Right forelimb (tissue), 1 donor: ENCODE results near the gene SSBP3.

Experiments used
- DNase-seq: peaks from one replicate; pipeline ENCODE4 v3.0.0-alpha.2; 2018

SSBP3 gene

GRCh38 chr1:54282101-54282847, 123.9 kb downstream of the SSBP3 start:
- no peak for DNase-seq

DNA sequence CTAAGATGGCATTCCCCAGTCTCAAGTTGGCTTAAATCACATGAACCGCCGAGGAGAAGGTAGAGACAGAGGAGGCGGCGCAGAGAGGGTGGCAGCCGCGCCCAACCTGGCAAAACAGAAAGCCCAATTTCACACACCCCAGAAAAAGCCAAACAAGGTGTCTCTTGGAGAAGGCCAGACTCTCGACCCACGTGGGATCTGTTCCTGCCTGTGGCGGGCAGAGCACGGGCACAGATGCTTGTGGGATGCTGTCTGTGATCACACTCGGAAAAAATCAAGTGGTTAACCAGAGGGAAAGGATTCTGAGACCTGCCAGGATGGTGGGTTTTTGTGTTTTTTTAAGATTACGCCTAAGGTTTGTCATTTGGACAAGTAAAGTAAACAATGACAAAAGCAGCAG, 125.5 kb downstream of the SSBP3 start:
- no peak for DNase-seq

DNA sequence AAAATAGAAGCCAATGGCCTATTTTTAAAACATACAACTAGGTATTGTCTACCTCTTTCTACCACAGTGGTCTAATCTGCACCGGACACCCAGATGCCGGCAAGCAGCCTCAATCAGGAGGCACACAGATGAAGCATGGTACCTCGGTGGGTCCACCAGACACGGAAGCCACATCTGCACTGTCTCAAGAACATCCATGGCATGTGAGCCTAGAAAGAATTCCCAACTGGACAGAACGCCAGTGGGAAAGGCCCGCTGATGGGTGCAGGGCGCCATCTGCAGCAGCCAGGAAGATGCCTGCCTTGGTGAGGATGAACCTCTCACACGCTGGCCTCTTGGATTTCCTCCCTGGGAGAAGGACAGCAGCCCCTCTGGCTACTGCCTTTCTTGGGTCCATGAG, 126.7 kb downstream of the SSBP3 start:
- DNase-seq = no peak

- DNase-seq = no peak
Observed at GRCh38 chr1:54278941-54279422, 127.2 kb downstream of the SSBP3 start.

DNA sequence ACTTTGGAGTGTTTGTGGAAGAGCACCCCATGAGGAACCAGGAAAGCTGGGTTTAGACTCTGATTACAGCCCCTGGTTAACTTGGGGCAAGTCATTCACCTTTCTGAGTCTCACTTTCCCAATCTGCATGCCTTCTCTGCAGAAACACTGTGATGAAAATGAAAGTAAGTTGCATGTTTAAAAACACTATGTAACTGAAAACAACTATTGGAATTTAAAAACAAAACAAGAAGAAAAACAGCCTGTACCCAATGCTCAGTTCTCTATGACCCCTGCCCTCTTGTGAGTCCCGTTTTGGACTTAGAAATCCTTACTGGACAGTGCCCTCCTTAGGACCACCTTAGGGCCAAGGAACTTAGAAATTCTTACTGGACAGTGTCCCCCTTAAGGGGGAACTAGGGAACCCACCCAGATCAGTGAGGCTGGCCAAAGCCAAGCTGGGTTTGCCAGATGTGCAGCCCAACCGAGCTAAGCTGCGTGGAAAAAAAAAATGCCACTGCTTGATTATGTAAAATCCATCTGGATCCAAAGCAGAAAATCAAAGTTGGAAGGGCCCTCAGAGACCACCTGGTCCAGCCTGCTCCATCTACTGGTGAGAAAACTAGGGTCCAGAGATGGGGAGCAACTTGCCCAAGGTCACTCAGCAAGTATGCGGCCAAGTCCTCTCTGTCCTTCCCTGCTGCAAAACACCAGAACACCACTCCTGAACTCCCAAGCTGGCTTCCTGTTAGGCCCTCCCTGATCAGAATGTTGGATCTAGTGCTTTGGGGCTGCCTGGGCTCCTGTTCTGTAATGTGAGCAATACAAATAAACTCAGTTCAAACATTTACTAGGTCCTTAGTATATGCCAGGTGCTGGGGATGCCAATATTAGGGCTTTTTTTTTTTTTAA, 128.5 kb downstream of the SSBP3 start:
- DNase-seq = peak; percentile 59

- no peak for DNase-seq
Observed at GRCh38 chr1:54276617-54277450, 129.4 kb downstream of the SSBP3 start.

- peak; percentile 80 for DNase-seq
Observed at GRCh38 chr1:54275349-54275748, 130.8 kb downstream of the SSBP3 start.

DNA sequence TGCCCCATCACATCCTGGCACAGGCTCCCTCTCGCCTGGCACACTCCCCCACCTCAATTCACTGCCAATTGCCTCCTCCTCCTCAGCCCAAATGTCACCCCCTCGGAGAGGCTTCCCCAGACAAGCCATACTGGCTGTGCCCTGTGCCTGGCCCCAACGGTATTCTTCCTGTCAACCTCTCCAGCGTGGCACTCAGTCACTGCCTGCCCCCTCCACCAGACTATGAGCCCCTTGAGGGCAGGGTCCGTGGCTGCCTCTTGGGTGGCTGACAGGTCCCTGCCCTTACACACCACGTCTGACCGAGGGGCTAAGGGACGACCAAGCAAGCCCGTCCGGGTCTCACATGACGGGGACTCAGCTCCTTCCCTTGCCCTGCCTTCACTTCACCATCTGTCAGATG, 131.3 kb downstream of the SSBP3 start:
- no peak for DNase-seq

- no peak for DNase-seq
Observed at GRCh38 chr1:54274448-54274847, 131.7 kb downstream of the SSBP3 start.

DNA sequence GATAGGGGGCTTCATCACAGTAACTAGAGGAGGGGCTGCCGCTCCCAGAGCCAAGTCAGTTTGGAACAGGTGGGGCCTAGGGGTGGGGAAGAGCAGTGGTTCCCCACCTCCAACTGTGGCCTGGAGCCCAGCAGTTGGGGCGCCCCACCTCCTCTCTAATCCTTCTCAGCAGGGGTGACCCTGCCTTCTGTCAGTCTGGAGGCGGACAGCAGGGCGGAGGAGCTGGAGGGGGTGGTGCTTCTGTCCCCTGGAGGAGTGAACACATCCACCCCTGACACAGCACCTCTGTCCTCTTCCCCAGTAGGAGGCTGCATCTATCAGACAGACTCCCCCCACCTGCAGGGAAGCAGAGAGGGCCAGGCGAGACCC, 132.4 kb downstream of the SSBP3 start:
- DNase-seq = peak; percentile 62

DNA sequence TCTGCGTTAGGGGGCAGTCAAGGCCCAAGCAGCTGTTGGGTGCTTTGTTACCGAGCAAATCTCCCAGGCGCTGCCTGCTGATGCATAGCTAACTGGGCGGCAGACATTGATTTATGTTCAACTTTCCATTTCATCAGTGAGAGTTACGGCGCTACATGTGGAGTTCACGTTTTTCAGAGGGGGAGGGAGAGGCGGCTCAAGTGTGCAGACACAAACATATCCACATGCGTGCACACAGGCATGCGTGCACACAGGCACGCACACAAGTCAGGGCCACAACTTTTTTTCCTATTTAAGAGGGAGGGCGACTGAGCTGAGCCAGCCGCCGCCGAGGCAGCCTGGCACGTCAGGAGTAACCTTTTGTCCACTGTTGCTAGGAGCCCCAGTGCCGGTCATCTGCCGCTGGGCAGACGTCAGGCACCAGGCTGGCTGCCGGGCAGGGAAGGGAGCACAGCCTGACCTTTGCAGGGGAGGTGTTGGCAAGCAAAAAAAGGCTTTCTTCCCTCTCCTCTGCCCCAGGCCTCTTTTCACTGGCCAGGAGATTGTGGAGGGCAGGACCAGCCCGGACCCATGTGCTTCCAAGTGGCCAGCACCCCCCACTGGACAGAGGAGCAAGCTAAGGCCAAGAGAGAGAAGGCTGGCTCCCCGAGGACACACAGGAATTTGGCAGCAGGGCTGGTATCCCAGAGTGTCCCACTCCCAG, 133.0 kb downstream of the SSBP3 start:
- DNase-seq = peak; percentile 77

GRCh38 chr1:54272772-54273091, 133.5 kb downstream of the SSBP3 start:
- DNase-seq = no peak

GRCh38 chr1:54272134-54272533, 134.1 kb downstream of the SSBP3 start:
- DNase-seq = no peak

DNA sequence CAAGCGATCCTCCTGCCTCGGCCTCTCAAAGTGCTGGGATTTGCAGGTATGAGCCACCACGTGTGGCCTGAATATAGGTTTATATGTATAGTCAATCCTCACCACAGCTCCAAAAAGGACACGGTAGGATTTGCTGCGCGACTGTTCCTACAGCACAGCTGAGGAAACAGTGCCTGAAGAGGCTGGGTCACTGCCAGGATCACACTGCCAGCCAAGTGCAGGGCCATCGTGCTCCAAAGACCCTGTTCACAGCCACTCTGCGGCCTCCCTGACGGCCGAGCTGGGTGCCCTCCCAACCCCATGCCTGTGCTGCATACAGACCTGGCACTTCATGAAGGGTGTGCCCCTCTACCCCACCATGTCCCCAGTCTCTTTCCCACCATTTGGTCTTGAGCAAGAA, 134.9 kb downstream of the SSBP3 start:
- no peak for DNase-seq

DNA sequence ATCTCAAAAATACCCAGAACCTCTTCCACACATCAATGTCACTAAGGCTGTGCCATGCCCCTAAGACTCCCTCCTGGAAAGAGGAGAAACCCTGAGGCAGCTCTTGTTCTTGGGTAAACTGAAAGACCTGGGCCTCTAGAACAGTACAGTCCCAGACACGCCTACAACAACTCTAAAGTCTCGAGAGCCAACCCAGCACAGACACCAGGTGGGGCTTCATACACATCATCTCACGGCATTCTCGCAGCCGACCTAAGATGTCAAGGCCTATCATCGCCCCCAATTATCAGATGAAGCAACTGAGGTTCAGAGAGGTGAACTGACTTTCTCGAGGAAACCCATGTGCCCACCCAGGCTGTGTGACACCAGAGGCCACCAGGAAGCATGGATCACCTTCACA, 135.7 kb downstream of the SSBP3 start:
- DNase-seq = no peak

- DNase-seq = no peak
Observed at GRCh38 chr1:54268762-54269297, 137.4 kb downstream of the SSBP3 start.

- DNase-seq = no peak
Observed at GRCh38 chr1:54267815-54268761, 138.1 kb downstream of the SSBP3 start.

DNA sequence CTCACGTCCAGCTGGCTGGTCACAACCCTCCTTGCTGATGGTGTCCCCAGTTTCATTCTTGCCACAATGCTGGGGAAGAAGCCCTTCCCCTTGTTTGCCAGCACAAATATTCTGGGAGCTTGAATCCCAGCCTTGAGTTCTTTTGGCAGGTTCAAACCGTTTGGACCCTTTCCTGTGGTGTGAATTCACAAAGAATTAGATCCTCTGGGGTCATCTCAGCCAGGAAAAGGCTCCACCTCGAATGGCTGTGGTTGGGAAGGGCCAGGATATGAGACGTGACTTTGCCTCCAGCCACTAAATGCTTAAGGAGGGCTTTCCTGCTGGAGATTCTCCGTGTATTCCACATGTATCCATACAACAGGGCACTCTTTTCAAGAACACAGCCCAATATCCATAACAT, 139.3 kb downstream of the SSBP3 start:
- DNase-seq = no peak

- DNase-seq = no peak
Observed at GRCh38 chr1:54266195-54266594, 140.0 kb downstream of the SSBP3 start.

- DNase-seq = no peak
Observed at GRCh38 chr1:54265659-54266058, 140.5 kb downstream of the SSBP3 start.

GRCh38 chr1:54265126-54265525, 141.1 kb downstream of the SSBP3 start:
- no peak for DNase-seq
